KMS-11 (cell line): ENCODE results near the gene INVS.
"Not testable (repeated sequence)": the region's sequence is repeated elsewhere in the genome, so short reads cannot be mapped to it uniquely, and the experiment has no call there.

Experiments used
- H2AFZ ChIP-seq: fragments of 200-600 bp; sonication (generic); 2 replicates; pipeline ENCODE4 v1.6.1; 2016; ENCODE audit warnings: antibody characterized with exemption, mixed run types, low read depth
- H3K27ac ChIP-seq: fragments of 200-600 bp; sonication (generic); 2 replicates; pipeline ENCODE4 v1.6.1; 2016; ENCODE audit warnings: mild to moderate bottlenecking, mixed run types
- H3K27me3 ChIP-seq: fragments of 200-600 bp; sonication (generic); 2 replicates; pipeline ENCODE4 v1.6.1; 2017; ENCODE audit warnings: mild to moderate bottlenecking, low read depth, mixed run types, moderate library complexity; ENCODE audit not compliant: insufficient read depth
- H3K36me3 ChIP-seq: fragments of 200-600 bp; sonication (generic); 2 replicates; pipeline ENCODE4 v1.6.1; 2017; ENCODE audit warnings: mild to moderate bottlenecking, mixed run types; ENCODE audit not compliant: insufficient read depth
- H3K4me1 ChIP-seq: fragments of 200-600 bp; sonication (generic); 2 replicates; pipeline ENCODE4 v1.6.1; 2016; ENCODE audit warnings: mild to moderate bottlenecking, low read depth, mixed run types; ENCODE audit not compliant: poor library complexity, severe bottlenecking
- H3K4me2 ChIP-seq: fragments of 200-600 bp; sonication (generic); 2 replicates; pipeline ENCODE4 v1.7.0; 2016; ENCODE audit warnings: mild to moderate bottlenecking, mixed run types
- H3K4me3 ChIP-seq: fragments of 200-600 bp; sonication (generic); IDR thresholded peaks from 2 replicates; pipeline ENCODE4 v1.6.1; 2017; ENCODE audit warnings: low read depth, low read length, mixed read lengths; ENCODE audit not compliant: insufficient read depth
- H3K79me2 ChIP-seq: fragments of 200-600 bp; sonication (generic); 2 replicates; pipeline ENCODE4 v1.6.1; 2016; ENCODE audit warnings: low read depth, mixed run types; ENCODE audit not compliant: insufficient read depth
- H3K9ac ChIP-seq: fragments of 200-600 bp; sonication (generic); 2 replicates; pipeline ENCODE4 v1.6.1; 2016; ENCODE audit warnings: mild to moderate bottlenecking, mixed run types
- H4K20me1 ChIP-seq: fragments of 200-600 bp; sonication (generic); 2 replicates; pipeline ENCODE4 v1.6.1; 2016; ENCODE audit warnings: mild to moderate bottlenecking, mixed run types; ENCODE audit not compliant: insufficient read depth
- CTCF ChIP-seq: fragments of 200-600 bp; sonication (generic); conservative IDR thresholded peaks from 2 replicates; pipeline ENCODE4 v1.6.1; 2017; ENCODE audit warnings: low read depth, mild to moderate bottlenecking, antibody characterized with exemption, low read length, moderate library complexity, mixed read lengths

INVS gene

GRCh38 chr9:100228352-100228869 lies 129.4 kb downstream of the INVS start:
- no peak overlapping the region for H3K9ac ChIP-seq
- H3K27ac ChIP-seq = no peak overlapping the region
- H3K4me1 ChIP-seq = no peaks in the 10 kb centered on the region
- no peaks in the 10 kb centered on the region for H3K27me3 ChIP-seq
- H2AFZ ChIP-seq = no peak overlapping the region
- H3K4me2 ChIP-seq = no peak overlapping the region
- no peaks in the 10 kb centered on the region for H4K20me1 ChIP-seq
- H3K36me3 ChIP-seq = no peaks in the 10 kb centered on the region
- no peak for TF ChIP-seq CTCF
- no peaks in the 10 kb centered on the region for H3K79me2 ChIP-seq
- no peak overlapping the region for H3K4me3 ChIP-seq

DNA sequence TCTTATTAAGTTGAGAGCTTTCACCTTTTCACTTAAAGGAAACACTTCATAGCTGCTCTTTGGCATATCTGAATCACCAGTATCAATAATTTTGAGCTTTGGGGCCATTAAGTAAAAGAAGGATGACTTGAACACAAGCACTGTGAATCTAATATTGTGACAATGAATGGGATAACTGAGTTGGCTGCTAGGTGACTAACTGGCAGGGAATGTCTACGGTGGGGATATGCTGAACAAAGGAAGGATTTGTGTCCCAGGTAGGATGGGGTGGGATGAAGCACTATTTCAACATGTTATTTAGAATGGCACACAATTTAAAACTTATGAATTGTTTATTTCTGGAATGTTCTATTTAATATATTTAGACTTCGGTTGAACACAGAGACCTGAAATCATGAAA lies 130.1 kb downstream of the INVS start:
- H3K27me3 ChIP-seq = no peaks in the 10 kb centered on the region
- H3K36me3 ChIP-seq = no peaks in the 10 kb centered on the region
- no peaks in the 10 kb centered on the region for H3K79me2 ChIP-seq
- H3K4me3 ChIP-seq = no peak overlapping the region
- no peak for TF ChIP-seq CTCF
- H2AFZ ChIP-seq = no peak overlapping the region
- H3K9ac ChIP-seq = no peak overlapping the region
- no peaks in the 10 kb centered on the region for H4K20me1 ChIP-seq
- no peak overlapping the region for H3K27ac ChIP-seq
- H3K4me1 ChIP-seq = no peaks in the 10 kb centered on the region
- H3K4me2 ChIP-seq = no peak overlapping the region

GRCh38 chr9:100229561-100229960 lies 130.5 kb downstream of the INVS start:
- Histone ChIP-seq H3K27me3 (no peaks in the 10 kb centered on the region), H3K4me3 (no peak overlapping the region), H3K4me1 (no peaks in the 10 kb centered on the region), H3K79me2 (no peaks in the 10 kb centered on the region), H4K20me1 (no peaks in the 10 kb centered on the region), H2AFZ (no peak overlapping the region), H3K9ac (no peak overlapping the region), H3K27ac (no peak overlapping the region), H3K4me2 (no peak overlapping the region), H3K36me3 (no peaks in the 10 kb centered on the region)
- no peak for TF ChIP-seq CTCF

DNA sequence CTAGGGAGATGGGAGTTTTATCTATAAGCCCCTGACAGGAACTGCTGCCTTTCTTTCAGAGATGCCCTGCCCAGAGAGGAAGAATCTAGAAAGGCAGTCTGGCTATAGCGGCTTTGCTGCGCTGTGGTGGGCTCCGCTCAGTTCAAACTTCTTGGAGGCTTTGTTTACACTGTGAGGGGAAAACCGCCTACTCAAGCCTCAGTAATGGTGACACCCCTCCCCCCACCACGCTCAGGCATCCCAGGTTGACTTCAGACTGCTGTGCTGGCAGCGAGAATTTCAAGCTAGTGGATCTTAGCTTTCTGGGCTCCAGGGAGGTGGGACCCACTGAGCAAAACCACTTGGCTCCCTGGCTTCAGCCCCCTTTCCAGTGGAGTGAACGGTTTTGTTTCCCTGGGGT lies 137.9 kb downstream of the INVS start:
- not testable (repeated sequence) for H3K4me3 ChIP-seq, H4K20me1 ChIP-seq, H3K4me2 ChIP-seq, H2AFZ ChIP-seq, H3K9ac ChIP-seq, H3K27me3 ChIP-seq, H3K36me3 ChIP-seq, H3K79me2 ChIP-seq, H3K27ac ChIP-seq, H3K4me1 ChIP-seq

DNA sequence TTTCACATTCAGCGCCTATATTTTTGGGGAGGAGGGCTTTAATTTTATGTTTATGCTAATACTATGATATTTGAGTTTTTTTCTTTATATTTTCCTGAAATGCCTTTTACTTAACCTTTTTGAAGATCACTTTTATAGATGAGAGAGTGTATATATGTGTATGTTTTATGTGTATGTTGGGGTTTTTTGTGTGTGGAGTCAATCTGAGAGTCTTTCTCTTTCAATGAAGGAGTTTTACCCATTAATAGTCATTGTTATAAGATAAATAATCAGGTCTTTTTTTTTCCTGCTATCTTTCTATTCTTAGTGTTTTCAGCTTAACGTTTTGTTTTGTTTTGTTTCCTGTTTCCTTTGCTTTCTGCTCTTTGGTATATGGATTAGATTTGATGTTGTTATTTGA lies 141.5 kb downstream of the INVS start:
- Histone ChIP-seq H3K36me3 (no peaks in the 10 kb centered on the region), H3K4me2 (no peak overlapping the region), H3K79me2 (no peaks in the 10 kb centered on the region), H2AFZ (no peak overlapping the region), H3K27ac (no peak overlapping the region), H3K9ac (no peak overlapping the region), H3K4me3 (no peak overlapping the region), H3K4me1 (no peaks in the 10 kb centered on the region), H4K20me1 (no peaks in the 10 kb centered on the region), H3K27me3 (no peaks in the 10 kb centered on the region)
- TF ChIP-seq CTCF = no peak
